ENCODE results near the gene TGFBR3. TPM values are rescaled to one million over a fixed set of nuclear protein-coding genes. Genes with fewer than 3 reads are reported as not detected.
A peak's percentile ranks its signal among the peaks of the same experiment; 100 is the strongest.

TGFBR3 gene
- total and polyA plus RNA-seq, 2 of the 13 experiments (the other 11 are each of a cell fraction or from before 2014, with no cell fraction given) = 76.5 to 195 TPM

GRCh38 chr1:91735266-91735845, 150.6 kb downstream of the TGFBR3 start:
- Histone ChIP-seq H2AFZ (ENCODE audit: low read length) (no peak overlapping the region), H3K27me3 (ENCODE audit: control insufficient read depth in 1 of 2, insufficient read depth in 2 of 2, low read length in 2 of 2) (no peaks in the 10 kb centered on the region), H3K4me1 (ENCODE audit: insufficient read depth, low read length) (peaks cover 45% of the 10 kb centered on the region), H3K4me2 (ENCODE audit: low read depth, low read length) (no peak overlapping the region), H3K36me3 (replicated peaks in 1 of 2; ENCODE audit: control insufficient read depth in 1 of 2, insufficient read depth in 2 of 2, low read length in 2 of 2) (peaks cover 26 to 73% of the 10 kb centered on the region in 2 experiments), H3K27ac (ENCODE audit: extremely low read length, insufficient read depth, low read length) (peak overlapping the region; percentile 74), H3K79me2 (ENCODE audit: insufficient read depth, low read length) (peaks cover 14% of the 10 kb centered on the region), H3K4me3 (replicated peaks in 1 of 3; ENCODE audit: insufficient read depth in 1 of 3, low read depth in 2 of 3, low read length in 3 of 3) (no peak overlapping the region), H3K9me3 (ENCODE audit: low read length) (no peaks in the 10 kb centered on the region), H4K20me1 (ENCODE audit: insufficient read depth, low read length) (peaks cover 8% of the 10 kb centered on the region; the same call in 1 of the 2 replicates), H3K9ac (ENCODE audit: insufficient read depth, low read depth, low read length) (no peak overlapping the region)
- WGBS (ENCODE audit: low lambda C conversion rate) = 72% methylated on average over 4 of the region's 4 CpGs
- ChIA-PET POLR2A (no interaction called here), CTCF (ENCODE audit: low intra/inter-chr PET ratio, low total read pairs) (no interaction called here)
- ATAC-seq (no peak), FAIRE-seq (peak; percentile 30), DNase-seq (ENCODE audit: low spot score) (peak; percentile 35)
- in situ Hi-C loops (cut with HindIII; ENCODE audit: extremely low pct_ligation_motif_present, low pct_unique_long_range_greater_than_20kb) = no loop called here
- TF ChIP-seq RBM22 (optimal IDR thresholded peaks at IDR 0.05; ENCODE audit: low read length) (peak; percentile 86), ETV6 (CRISPR knock-in tag; conservative IDR thresholded peaks at IDR 0.05) (no peak), ZNF354B (CRISPR knock-in tag; IDR thresholded peaks at IDR 0.05) (no peak), HNRNPL (IDR thresholded peaks at IDR 0.05; ENCODE audit: low read depth, low read length) (no peak), ZNF136 (CRISPR knock-in tag; IDR thresholded peaks at IDR 0.05; ENCODE audit: low read depth) (no peak)
- intact Hi-C loops (cut with micrococcal nuclease; ENCODE audit: unreplicated experiment) = loop anchor here (5.0 kb wide), 1 partner anchor 192 kb away; no protein-coding TSS in a partner anchor
- BruUV-seq (replicated peaks) = no TSS peak

- no peak for TF ChIP-seq TBX3 (IDR thresholded peaks at IDR 0.05; ENCODE audit: borderline replicate concordance)
- TF ChIP-seq PAF1 (CRISPR knock-in tag; IDR thresholded peaks at IDR 0.05) = no peak
- no peak for TF ChIP-seq MTERF4 (CRISPR knock-in tag; IDR thresholded peaks at IDR 0.05)
- no peak for TF ChIP-seq ZMYM3 (CRISPR knock-in tag; IDR thresholded peaks at IDR 0.05)
- no peak for TF ChIP-seq LCORL (IDR thresholded peaks at IDR 0.05)
- TF ChIP-seq LCORL (CRISPR knock-in tag; IDR thresholded peaks at IDR 0.05) = no peak
- no peak for TF ChIP-seq CBFB (CRISPR knock-in tag; IDR thresholded peaks at IDR 0.05)
- Histone ChIP-seq H4K20me1 (ENCODE audit: insufficient read depth, low read length) (peaks cover 8% of the 10 kb centered on the region; the same call in 1 of the 2 replicates), H3K4me2 (ENCODE audit: low read depth, low read length) (no peak overlapping the region), H3K9me3 (ENCODE audit: low read length) (no peaks in the 10 kb centered on the region), H2AFZ (ENCODE audit: low read length) (no peak overlapping the region), H3K4me1 (ENCODE audit: insufficient read depth, low read length) (peaks cover 45% of the 10 kb centered on the region), H3K4me3 (replicated peaks in 1 of 3; ENCODE audit: insufficient read depth in 1 of 3, low read depth in 2 of 3, low read length in 3 of 3) (no peak overlapping the region), H3K27me3 (ENCODE audit: control insufficient read depth in 1 of 2, insufficient read depth in 2 of 2, low read length in 2 of 2) (no peaks in the 10 kb centered on the region), H3K36me3 (replicated peaks in 1 of 2; ENCODE audit: control insufficient read depth in 1 of 2, insufficient read depth in 2 of 2, low read length in 2 of 2) (peaks cover 28 to 79% of the 10 kb centered on the region in 2 experiments), H3K9ac (ENCODE audit: insufficient read depth, low read depth, low read length) (no peak overlapping the region), H3K79me2 (ENCODE audit: insufficient read depth, low read length) (peaks cover 14% of the 10 kb centered on the region), H3K27ac (ENCODE audit: extremely low read length, insufficient read depth, low read length) (no peak overlapping the region)
- POLR2A ChIA-PET = no interaction called here
- DNase-seq (ENCODE audit: low spot score) = no peak
- intact Hi-C loops (cut with micrococcal nuclease; ENCODE audit: unreplicated experiment) (loop anchor here (5.0 kb wide), 1 partner anchor 193 kb away; no protein-coding TSS in a partner anchor), in situ Hi-C loops (cut with HindIII; ENCODE audit: extremely low pct_ligation_motif_present, low pct_unique_long_range_greater_than_20kb) (no loop called here)
- CTCF ChIA-PET (ENCODE audit: low intra/inter-chr PET ratio, low total read pairs) = no interaction called here
- no peak for ATAC-seq
- WGBS (ENCODE audit: low lambda C conversion rate) = 97% methylated on average over 8 of the region's 8 CpGs
- FAIRE-seq = no peak
- no TSS peak for BruUV-seq (replicated peaks)
Measured at GRCh38 chr1:91734761-91735160, 151.2 kb downstream of the TGFBR3 start.
